NT2/D1 (cell line): ENCODE data around the gene ZNF710.

Experiments used
- SUZ12 ChIP-seq: IDR thresholded peaks from 2 replicates; pipeline ENCODE4 v1.6.1; 2011; ENCODE audit not compliant: insufficient read length, insufficient read depth; ENCODE audit errors: extremely low read depth
- ZNF274 ChIP-seq: IDR thresholded peaks from 2 replicates; pipeline ENCODE4 v1.6.1; 2011; ENCODE audit warnings: mild to moderate bottlenecking, low read depth, low read length

- TF ChIP-seq ZNF274 = no peak
- no peak for TF ChIP-seq SUZ12
These were observed 103.4 kb downstream of the ZNF710 start for GRCh38 chr15:90104551-90104950.
